ENCODE measurements around the gene TLCD1.

GRCh38 chr17:28705728-28706334 lies 20.2 kb downstream of the TLCD1 start:
- TF ChIP-seq RFX5 (IDR thresholded peaks at IDR 0.05; ENCODE audit: low read length) (no peak), JUND (IDR thresholded peaks at IDR 0.05) (no peak)

Data from SK-N-SH (cell line).